ENCODE data around the gene MRPL19.
"Not testable (repeated sequence)": the region's sequence is repeated elsewhere in the genome, so short reads cannot be mapped to it uniquely, and the experiment has no call there.

MRPL19 gene

GRCh38 chr2:75654012-75654411 lies 7.4 kb downstream of the MRPL19 start:
- Histone ChIP-seq H3K27ac (no peak overlapping the region), H3K4me3 (no peak overlapping the region)

GRCh38 chr2:75655861-75656260 lies 9.3 kb downstream of the MRPL19 start:
- Histone ChIP-seq H3K4me3 (no peak overlapping the region), H3K27ac (no peak overlapping the region)

GRCh38 chr2:75656563-75656962 lies 10.0 kb downstream of the MRPL19 start:
- Histone ChIP-seq H3K4me3 (no peak overlapping the region), H3K27ac (no peak overlapping the region)

- no peak overlapping the region for H3K4me3 ChIP-seq
- H3K27ac ChIP-seq, result no peak overlapping the region
Measured at GRCh38 chr2:75657798-75658197, 11.2 kb downstream of the MRPL19 start.

DNA sequence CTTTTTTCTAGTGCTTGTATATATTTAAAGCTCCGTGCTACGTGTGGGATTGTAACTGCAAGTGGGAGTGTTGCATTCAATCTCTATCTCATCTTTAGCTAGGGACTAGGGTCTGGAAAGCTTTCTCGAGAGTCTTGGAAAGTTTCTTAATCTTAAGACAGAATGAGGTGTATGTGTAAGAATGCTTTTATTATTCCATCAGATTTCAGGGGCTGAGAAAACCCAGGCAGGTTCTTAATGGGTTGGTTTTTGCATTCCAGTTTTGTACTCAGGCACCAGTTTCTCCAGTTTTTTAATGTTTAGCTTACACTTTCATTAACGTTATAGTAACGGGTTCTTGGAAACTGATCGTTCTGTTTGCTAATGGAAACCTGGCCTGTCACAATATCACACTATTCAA lies 20.3 kb downstream of the MRPL19 start:
- H3K4me3 ChIP-seq, result no peak overlapping the region
- H3K27ac ChIP-seq, result no peak overlapping the region

DNA sequence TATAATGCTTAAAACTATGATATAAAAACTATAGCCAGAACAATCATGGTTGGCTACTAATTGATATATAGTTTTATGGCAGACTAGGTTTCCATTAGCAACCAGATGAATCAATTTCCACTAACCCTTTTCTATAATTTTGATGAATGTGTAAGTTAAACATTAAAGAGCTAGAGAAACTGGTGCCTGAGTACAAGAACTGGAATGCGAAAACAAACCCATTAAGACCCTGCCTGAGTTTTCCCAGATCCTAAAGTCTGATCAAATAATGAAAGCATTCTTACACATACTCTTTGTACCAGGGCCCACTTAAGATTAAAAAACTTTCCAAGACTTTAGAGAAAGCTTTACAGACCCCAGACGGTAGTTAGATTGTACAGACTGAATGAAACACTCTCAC lies 21.3 kb downstream of the MRPL19 start:
- no peak overlapping the region for H3K4me3 ChIP-seq
- no peak overlapping the region for H3K27ac ChIP-seq

- H3K27ac ChIP-seq, H3K4me3 ChIP-seq: not testable (repeated sequence)
Measured at GRCh38 chr2:75675423-75675822, 28.8 kb downstream of the MRPL19 start.

DNA sequence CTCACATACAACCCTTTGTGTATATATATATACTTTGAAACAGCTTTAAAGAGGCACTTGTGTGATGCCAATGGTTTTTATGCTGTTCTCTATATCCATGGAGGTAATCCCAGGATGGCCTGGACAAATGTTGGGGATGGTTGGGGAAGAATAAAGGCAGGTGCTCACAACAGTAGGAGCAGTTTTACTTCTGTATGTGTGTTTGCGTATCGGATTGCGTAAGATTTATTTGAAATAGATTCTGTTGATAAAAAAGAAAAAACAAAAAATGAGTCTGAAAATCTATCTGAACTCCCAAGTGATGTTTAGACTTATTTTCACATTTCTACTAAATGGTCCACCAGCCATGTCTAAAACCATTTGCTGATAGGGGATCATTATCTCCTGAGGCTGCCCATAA lies 29.3 kb downstream of the MRPL19 start:
- H3K27ac ChIP-seq, result no peak overlapping the region
- H3K4me3 ChIP-seq, result no peak overlapping the region

DNA sequence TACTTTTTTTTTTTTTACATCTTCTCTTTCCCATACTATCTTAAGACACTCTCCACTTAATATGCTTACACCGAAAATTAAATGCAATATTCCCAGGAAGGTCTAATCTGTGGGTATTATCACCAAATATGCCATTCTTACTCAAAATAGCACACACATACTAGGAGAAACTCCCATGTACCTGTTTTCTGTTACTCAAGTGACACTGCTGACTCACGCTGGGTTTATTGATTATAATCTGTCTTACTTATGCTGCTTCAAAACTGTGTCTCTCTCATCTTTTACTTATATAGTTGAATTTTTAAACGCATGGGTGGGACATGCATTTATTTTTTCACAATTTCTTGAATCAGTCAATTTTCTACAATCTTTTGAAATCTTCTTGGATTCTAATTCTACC lies 29.9 kb downstream of the MRPL19 start:
- no peak overlapping the region for H3K27ac ChIP-seq

DNA sequence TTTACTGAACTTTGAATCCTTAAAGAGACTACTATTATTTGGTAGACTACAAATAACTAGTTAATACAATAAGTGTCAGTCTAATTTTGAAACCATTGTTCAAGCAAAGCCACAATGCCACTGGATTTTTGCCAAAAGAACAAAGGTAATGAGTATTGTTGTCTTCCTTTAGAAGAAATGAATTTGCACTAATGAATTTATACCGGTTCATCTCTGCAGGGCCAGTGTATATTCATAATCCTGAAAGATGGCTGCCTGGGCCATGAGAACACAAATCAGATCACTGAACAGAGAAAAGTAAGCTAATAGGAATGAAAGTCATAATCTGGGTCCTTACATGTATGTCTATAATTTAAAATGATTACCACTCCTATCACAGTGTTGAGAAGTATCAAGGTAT lies 33.0 kb downstream of the MRPL19 start:
- Histone ChIP-seq H3K27ac (no peak overlapping the region), H3K4me3 (no peak overlapping the region)

More for the DNA sequence above, 29.9 kb downstream of the MRPL19 start:
- no peak overlapping the region for H3K4me3 ChIP-seq

GRCh38 chr2:75680402-75680801 lies 33.8 kb downstream of the MRPL19 start:
- Histone ChIP-seq H3K4me3 (no peak overlapping the region), H3K27ac (no peak overlapping the region)

DNA sequence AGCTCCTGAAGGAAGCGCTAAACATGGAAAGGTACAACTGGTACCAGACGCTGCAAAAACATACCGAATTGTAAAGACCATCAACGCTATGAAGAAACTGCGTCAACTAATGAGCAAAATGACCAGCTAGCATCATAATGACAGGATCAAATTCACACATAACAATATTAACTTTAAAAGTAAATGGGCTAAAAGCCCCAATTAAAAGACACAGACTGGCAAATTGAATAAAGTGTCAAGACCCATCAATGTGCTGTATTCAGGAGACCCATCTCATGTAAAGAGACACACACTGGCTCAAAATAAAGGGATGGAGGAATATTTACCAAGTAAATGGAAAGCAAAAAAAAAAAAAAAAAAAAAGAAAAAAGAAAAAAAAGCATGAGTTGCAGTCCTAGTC lies 36.8 kb downstream of the MRPL19 start:
- not testable (repeated sequence) for H3K4me3 ChIP-seq, H3K27ac ChIP-seq

GRCh38 chr2:75688196-75688595 lies 41.6 kb downstream of the MRPL19 start:
- H3K4me3 ChIP-seq, result no peak overlapping the region
- H3K27ac ChIP-seq, result no peak overlapping the region

- Histone ChIP-seq H3K27ac (no peak overlapping the region), H3K4me3 (no peak overlapping the region)
Measured at GRCh38 chr2:75698918-75699317, 52.3 kb downstream of the MRPL19 start.

- Histone ChIP-seq H3K4me3 (no peak overlapping the region), H3K27ac (no peak overlapping the region)
Measured at GRCh38 chr2:75702593-75702992, 56.0 kb downstream of the MRPL19 start.

- H3K4me3 ChIP-seq, result no peak overlapping the region
- H3K27ac ChIP-seq, result no peak overlapping the region
Measured at GRCh38 chr2:75703589-75704287, 57.2 kb downstream of the MRPL19 start.

DNA sequence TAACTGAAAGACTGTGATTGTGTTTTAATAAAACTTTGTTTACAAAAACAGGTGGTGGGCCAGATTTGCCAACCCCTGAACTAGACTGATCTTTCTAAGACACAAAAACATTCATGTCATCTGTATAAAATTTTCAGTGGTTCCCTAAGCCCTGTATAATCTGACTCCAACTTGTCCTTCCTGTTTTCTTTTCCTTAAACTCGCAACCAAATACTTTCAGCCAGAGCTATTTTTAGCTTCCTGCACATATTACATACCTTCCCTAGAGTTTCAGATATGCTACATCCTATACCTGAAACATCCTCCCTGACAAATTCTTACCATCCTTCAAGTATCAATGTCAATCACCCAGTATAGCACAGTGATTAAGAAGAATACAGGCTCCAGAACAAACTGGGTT lies 59.3 kb downstream of the MRPL19 start:
- H3K4me3 ChIP-seq, result no peak overlapping the region
- H3K27ac ChIP-seq, result no peak overlapping the region

DNA sequence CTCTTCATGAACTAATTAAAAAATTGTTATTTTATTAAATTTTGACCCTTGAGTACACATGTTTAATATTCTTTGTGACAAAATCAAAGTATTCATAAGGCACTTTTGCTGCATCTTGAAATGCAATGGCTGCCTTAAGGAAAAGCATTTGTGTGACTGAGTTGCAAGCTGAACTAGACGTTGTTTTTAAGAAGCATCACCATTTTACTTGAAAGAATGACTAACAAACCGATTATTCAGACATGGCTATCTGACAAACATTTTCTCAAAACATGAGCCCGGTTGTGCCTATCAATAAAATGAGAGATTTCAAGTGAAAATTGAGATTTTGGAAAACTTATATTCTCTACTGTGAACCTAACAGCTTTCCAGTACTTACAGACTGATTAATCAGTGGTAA lies 61.3 kb downstream of the MRPL19 start:
- H3K27ac ChIP-seq, result no peak overlapping the region
- no peak overlapping the region for H3K4me3 ChIP-seq

- Histone ChIP-seq H3K4me3 (peak overlapping the region in 1 of 7 experiments; percentile 67), H3K27ac (no peak overlapping the region)
Measured at GRCh38 chr2:75709297-75709696, 62.7 kb downstream of the MRPL19 start.

- H3K4me3 ChIP-seq, result peak overlapping the region; percentile 53 to 89 (median 70)
Measured at GRCh38 chr2:75710220-75710576, 63.6 kb downstream of the MRPL19 start.

GRCh38 chr2:75710577-75711253 lies 64.1 kb downstream of the MRPL19 start, which contains the start of gene GCFC2:
TSS of gene GCFC2 (minus strand) at chr2:75710915. CDS start at chr2:75710855, 60 bp downstream.
- peak within 1 kb of the TSS; percentile 53 to 89 (median 70) for H3K4me3 ChIP-seq
- H3K27ac ChIP-seq, result peak within 1 kb of the TSS; percentile 77 to 96 (median 92)

More at GRCh38 chr2:75710220-75710576, 63.6 kb downstream of the MRPL19 start:
- peak overlapping the region; percentile 77 to 96 (median 92) for H3K27ac ChIP-seq

Data from skin epidermis (tissue), 12 donors.